ENCODE results near the gene CARD10. TPM values are rescaled to one million over a fixed set of nuclear protein-coding genes. Genes with fewer than 3 reads are reported as not detected.

CARD10 gene
- total RNA-seq, 1 experiment from 2014 or later, result 63.9 TPM

GRCh38 chr22:37445501-37445900 lies 73.7 kb downstream of the CARD10 start:
- Histone ChIP-seq H3K79me2 (ENCODE audit: low read depth) (no peaks in the 10 kb centered on the region), H4K20me1 (ENCODE audit: insufficient read depth) (no peaks in the 10 kb centered on the region), H3K9me2 (ENCODE audit: insufficient read depth) (no peaks in the 10 kb centered on the region), H3K27me3 (ENCODE audit: insufficient read depth, low read depth) (no peaks in the 10 kb centered on the region), H3K36me3 (ENCODE audit: low read depth) (no peaks in the 10 kb centered on the region), H3K9me3 (ENCODE audit: insufficient read depth, low read depth) (peaks cover under 1% of the 10 kb centered on the region; the same call in 1 of the 2 replicates), H3K4me2 (no peak overlapping the region), H2AFZ (no peak overlapping the region), H3K4me3 (no peak overlapping the region), H3K4me1 (replicated peaks; ENCODE audit: insufficient read depth) (peaks cover 24% of the 10 kb centered on the region), H3F3A (ENCODE audit: insufficient read depth, low read depth) (peaks cover 29% of the 10 kb centered on the region), H3K27ac (no peak overlapping the region)
- POLR2A ChIA-PET (ENCODE audit: unreplicated experiment), result interaction anchor here (0.5 to 0.6 kb wide), 3 partner anchors 88 to 393 kb away, joined by 3 to 15 read pairs (median 4); no protein-coding TSS in a partner anchor
- intact Hi-C loops (cut with micrococcal nuclease; ENCODE audit: unreplicated experiment), result no loop called here
- CTCF ChIA-PET, result no interaction called here
- no peak for TF ChIP-seq CTCF (conservative IDR thresholded peaks at IDR 0.05)
- TF ChIP-seq EZH2 (IDR thresholded peaks at IDR 0.05; ENCODE audit: low read depth), result no peak
- DNase-seq, result no peak
- BruUV-seq (replicated peaks), result no TSS peak

- POLR2A ChIA-PET (ENCODE audit: unreplicated experiment), result interaction anchor here (0.7 kb wide), 1 partner anchor 490 kb away, joined by 7 read pairs; no protein-coding TSS in a partner anchor
- H3K4me2 ChIP-seq, result peak overlapping the region; percentile 54
These were observed 75.2 kb downstream of the CARD10 start for GRCh38 chr22:37443977-37444376.

GRCh38 chr22:37443086-37443485 lies 76.1 kb downstream of the CARD10 start:
- H3F3A ChIP-seq (ENCODE audit: insufficient read depth, low read depth), result peaks cover 29% of the 10 kb centered on the region
- H3K27me3 ChIP-seq (ENCODE audit: insufficient read depth, low read depth), result no peaks in the 10 kb centered on the region
- no peak overlapping the region for H2AFZ ChIP-seq
- intact Hi-C loops (cut with micrococcal nuclease; ENCODE audit: unreplicated experiment), result no loop called here
- H3K4me2 ChIP-seq, result peak overlapping the region; percentile 54; the same call in 1 of the 2 replicates
- ChIA-PET CTCF (no interaction called here), POLR2A (ENCODE audit: unreplicated experiment) (no interaction called here)
- H3K4me3 ChIP-seq, result no peak overlapping the region
- H3K27ac ChIP-seq, result peak overlapping the region; percentile 77
- no peaks in the 10 kb centered on the region for H3K36me3 ChIP-seq (ENCODE audit: low read depth)
- no peaks in the 10 kb centered on the region for H3K79me2 ChIP-seq (ENCODE audit: low read depth)
- H3K4me1 ChIP-seq (replicated peaks; ENCODE audit: insufficient read depth), result peaks cover 24% of the 10 kb centered on the region
- no peaks in the 10 kb centered on the region for H4K20me1 ChIP-seq (ENCODE audit: insufficient read depth)
- no peaks in the 10 kb centered on the region for H3K9me2 ChIP-seq (ENCODE audit: insufficient read depth)
- TF ChIP-seq CTCF (conservative IDR thresholded peaks at IDR 0.05) (no peak), EZH2 (IDR thresholded peaks at IDR 0.05; ENCODE audit: low read depth) (no peak)
- no peak for DNase-seq
- H3K9me3 ChIP-seq (ENCODE audit: insufficient read depth, low read depth), result peaks cover 3% of the 10 kb centered on the region; the same call in 1 of the 2 replicates
- no TSS peak for BruUV-seq (replicated peaks)

More at GRCh38 chr22:37443977-37444376, 75.2 kb downstream of the CARD10 start:
- Histone ChIP-seq H3K4me1 (replicated peaks; ENCODE audit: insufficient read depth) (peaks cover 24% of the 10 kb centered on the region), H3K27ac (peak overlapping the region; percentile 77), H3K36me3 (ENCODE audit: low read depth) (no peaks in the 10 kb centered on the region), H2AFZ (peak overlapping the region; percentile 39; the same call in 1 of the 2 replicates), H3K27me3 (ENCODE audit: insufficient read depth, low read depth) (no peaks in the 10 kb centered on the region), H3K9me3 (ENCODE audit: insufficient read depth, low read depth) (peaks cover 3% of the 10 kb centered on the region; the same call in 1 of the 2 replicates), H4K20me1 (ENCODE audit: insufficient read depth) (no peaks in the 10 kb centered on the region), H3K79me2 (ENCODE audit: low read depth) (no peaks in the 10 kb centered on the region), H3F3A (ENCODE audit: insufficient read depth, low read depth) (peaks cover 29% of the 10 kb centered on the region), H3K4me3 (no peak overlapping the region), H3K9me2 (ENCODE audit: insufficient read depth) (no peaks in the 10 kb centered on the region)
- BruUV-seq (replicated peaks), result no TSS peak
- no peak for TF ChIP-seq EZH2 (IDR thresholded peaks at IDR 0.05; ENCODE audit: low read depth)
- TF ChIP-seq CTCF (conservative IDR thresholded peaks at IDR 0.05), result no peak
- CTCF ChIA-PET, result interaction anchor here (0.6 to 1.0 kb wide), 3 partner anchors 14 to 584 kb away, joined by 3 to 9 read pairs (median 4); no protein-coding TSS in a partner anchor
- intact Hi-C loops (cut with micrococcal nuclease; ENCODE audit: unreplicated experiment), result no loop called here
- peak in 1 of 2 experiments; percentile 91 for DNase-seq
